ENCODE results near the gene TRAP1.
A peak's percentile ranks its signal among the peaks of the same experiment; 100 is the strongest.

The TRAP1 gene

GRCh38 chr16:3694051-3694450 lies 23.3 kb downstream of the TRAP1 start:
- Histone ChIP-seq H3K4me3 (ENCODE audit: low read length) (no peak overlapping the region), H4K8ac (ENCODE audit: low read depth, low read length) (no peak overlapping the region), H3K9ac (ENCODE audit: low read length) (no peak overlapping the region), H3K4me1 (ENCODE audit: control insufficient read depth, low read depth, low read length) (peaks cover 3% of the 10 kb centered on the region), H2AK5ac (ENCODE audit: low read length) (no peak overlapping the region), H3K79me1 (ENCODE audit: low read length) (peaks cover 16% of the 10 kb centered on the region), H3K36me3 (ENCODE audit: control insufficient read depth, insufficient read depth, low read length) (peaks cover 3% of the 10 kb centered on the region), H3K23ac (ENCODE audit: low read length) (no peak overlapping the region), H4K5ac (ENCODE audit: low read length) (no peak overlapping the region), H3K56ac (ENCODE audit: low read length) (no peak overlapping the region), H2BK120ac (ENCODE audit: low read depth, low read length) (no peak overlapping the region), H2BK5ac (ENCODE audit: low read length) (no peak overlapping the region), H3K27me3 (ENCODE audit: insufficient read depth, low read length, poor library complexity) (no peaks in the 10 kb centered on the region), H3K4ac (ENCODE audit: low read depth, low read length) (no peak overlapping the region), H3K79me2 (ENCODE audit: control insufficient read depth, insufficient read depth, low read length) (peaks cover 10% of the 10 kb centered on the region), H3K4me2 (ENCODE audit: low read length) (no peak overlapping the region), H3K18ac (ENCODE audit: low read length) (no peak overlapping the region), H3K27ac (ENCODE audit: low read depth, low read length) (no peak overlapping the region), H2BK15ac (replicated peaks; ENCODE audit: low read depth) (no peak overlapping the region)
- WGBS (ENCODE audit: extremely low coverage, insufficient coverage, low lambda C conversion rate): no CpG with 5 or more reads among the region's 9 CpGs
- DNase-seq: no peak

- Histone ChIP-seq H4K8ac (ENCODE audit: low read depth, low read length) (no peak overlapping the region), H3K56ac (ENCODE audit: low read length) (no peak overlapping the region), H3K4me1 (ENCODE audit: control insufficient read depth, low read depth, low read length) (peaks cover 3% of the 10 kb centered on the region), H3K4me2 (ENCODE audit: low read length) (no peak overlapping the region), H2BK120ac (ENCODE audit: low read depth, low read length) (no peak overlapping the region), H3K79me1 (ENCODE audit: low read length) (peaks cover 14% of the 10 kb centered on the region), H3K4ac (ENCODE audit: low read depth, low read length) (no peak overlapping the region), H3K79me2 (ENCODE audit: control insufficient read depth, insufficient read depth, low read length) (peaks cover 10% of the 10 kb centered on the region), H3K27me3 (ENCODE audit: insufficient read depth, low read length, poor library complexity) (no peaks in the 10 kb centered on the region), H3K23ac (ENCODE audit: low read length) (peak overlapping the region; percentile 50), H3K4me3 (ENCODE audit: low read length) (no peak overlapping the region), H3K18ac (ENCODE audit: low read length) (no peak overlapping the region), H3K36me3 (ENCODE audit: control insufficient read depth, insufficient read depth, low read length) (peaks cover 3% of the 10 kb centered on the region), H2BK15ac (replicated peaks; ENCODE audit: low read depth) (no peak overlapping the region), H3K27ac (ENCODE audit: low read depth, low read length) (no peak overlapping the region), H3K9ac (ENCODE audit: low read length) (no peak overlapping the region), H4K5ac (ENCODE audit: low read length) (no peak overlapping the region), H2AK5ac (ENCODE audit: low read length) (no peak overlapping the region), H2BK5ac (ENCODE audit: low read length) (no peak overlapping the region)
- no CpG with 5 or more reads among the region's 12 CpGs for WGBS (ENCODE audit: extremely low coverage, insufficient coverage, low lambda C conversion rate)
- no peak for DNase-seq
These were observed 25.6 kb downstream of the TRAP1 start for GRCh38 chr16:3691761-3692160.

GRCh38 chr16:3690980-3691720 lies 26.2 kb downstream of the TRAP1 start:
- Histone ChIP-seq H3K9ac (ENCODE audit: low read length) (no peak overlapping the region), H3K79me2 (ENCODE audit: control insufficient read depth, insufficient read depth, low read length) (peaks cover 8% of the 10 kb centered on the region), H3K4ac (ENCODE audit: low read depth, low read length) (no peak overlapping the region), H3K56ac (ENCODE audit: low read length) (no peak overlapping the region), H3K4me1 (ENCODE audit: control insufficient read depth, low read depth, low read length) (peaks cover 3% of the 10 kb centered on the region), H4K8ac (ENCODE audit: low read depth, low read length) (no peak overlapping the region), H3K27me3 (ENCODE audit: insufficient read depth, low read length, poor library complexity) (no peaks in the 10 kb centered on the region), H3K79me1 (ENCODE audit: low read length) (peaks cover 13% of the 10 kb centered on the region), H3K4me2 (ENCODE audit: low read length) (no peak overlapping the region), H4K5ac (ENCODE audit: low read length) (no peak overlapping the region), H2BK5ac (ENCODE audit: low read length) (no peak overlapping the region), H3K4me3 (ENCODE audit: low read length) (no peak overlapping the region), H3K23ac (ENCODE audit: low read length) (no peak overlapping the region), H3K27ac (ENCODE audit: low read depth, low read length) (no peak overlapping the region), H3K36me3 (ENCODE audit: control insufficient read depth, insufficient read depth, low read length) (peaks cover 3% of the 10 kb centered on the region), H2AK5ac (ENCODE audit: low read length) (no peak overlapping the region), H2BK120ac (ENCODE audit: low read depth, low read length) (no peak overlapping the region), H3K18ac (ENCODE audit: low read length) (no peak overlapping the region), H2BK15ac (replicated peaks; ENCODE audit: low read depth) (no peak overlapping the region)
- peak; percentile 4 for DNase-seq
- WGBS (ENCODE audit: extremely low coverage, insufficient coverage, low lambda C conversion rate): no CpG with 5 or more reads among the region's 19 CpGs

- Histone ChIP-seq H2BK5ac (ENCODE audit: low read length) (no peak overlapping the region), H2AK5ac (ENCODE audit: low read length) (no peak overlapping the region), H3K9ac (ENCODE audit: low read length) (peak overlapping the region; percentile 26), H3K56ac (ENCODE audit: low read length) (peak overlapping the region; percentile 76), H3K27me3 (ENCODE audit: insufficient read depth, low read length, poor library complexity) (no peaks in the 10 kb centered on the region), H3K18ac (ENCODE audit: low read length) (no peak overlapping the region), H3K79me2 (ENCODE audit: control insufficient read depth, insufficient read depth, low read length) (peaks cover 2% of the 10 kb centered on the region), H2BK120ac (ENCODE audit: low read depth, low read length) (no peak overlapping the region), H3K27ac (ENCODE audit: low read depth, low read length) (no peak overlapping the region), H2BK15ac (replicated peaks; ENCODE audit: low read depth) (no peak overlapping the region), H3K36me3 (ENCODE audit: control insufficient read depth, insufficient read depth, low read length) (peaks cover 7% of the 10 kb centered on the region), H3K4me2 (ENCODE audit: low read length) (no peak overlapping the region), H4K5ac (ENCODE audit: low read length) (no peak overlapping the region), H3K79me1 (ENCODE audit: low read length) (peaks cover 7% of the 10 kb centered on the region), H3K4ac (ENCODE audit: low read depth, low read length) (no peak overlapping the region), H4K8ac (ENCODE audit: low read depth, low read length) (no peak overlapping the region), H3K23ac (ENCODE audit: low read length) (no peak overlapping the region), H3K4me3 (ENCODE audit: low read length) (no peak overlapping the region), H3K4me1 (ENCODE audit: control insufficient read depth, low read depth, low read length) (peaks cover 3% of the 10 kb centered on the region)
- no CpG with 5 or more reads among the region's 18 CpGs for WGBS (ENCODE audit: extremely low coverage, insufficient coverage, low lambda C conversion rate)
- DNase-seq: peak; percentile 91
These were observed 26.8 kb downstream of the TRAP1 start for GRCh38 chr16:3690470-3690928.

- H2BK5ac ChIP-seq (ENCODE audit: low read length): no peak overlapping the region
- WGBS (ENCODE audit: extremely low coverage, insufficient coverage, low lambda C conversion rate): no CpG with 5 or more reads among the region's 7 CpGs
- H3K23ac ChIP-seq (ENCODE audit: low read length): no peak overlapping the region
- no peak for DNase-seq
- H3K27me3 ChIP-seq (ENCODE audit: insufficient read depth, low read length, poor library complexity): no peaks in the 10 kb centered on the region
- no peak overlapping the region for H3K27ac ChIP-seq (ENCODE audit: low read depth, low read length)
- H3K4me2 ChIP-seq (ENCODE audit: low read length): no peak overlapping the region
- H3K79me1 ChIP-seq (ENCODE audit: low read length): peaks cover 4% of the 10 kb centered on the region
- no peak overlapping the region for H3K4ac ChIP-seq (ENCODE audit: low read depth, low read length)
- no peak overlapping the region for H3K9ac ChIP-seq (ENCODE audit: low read length)
- H2AK5ac ChIP-seq (ENCODE audit: low read length): no peak overlapping the region
- no peak overlapping the region for H2BK15ac ChIP-seq (replicated peaks; ENCODE audit: low read depth)
- no peak overlapping the region for H2BK120ac ChIP-seq (ENCODE audit: low read depth, low read length)
- no peak overlapping the region for H3K18ac ChIP-seq (ENCODE audit: low read length)
- H3K4me1 ChIP-seq (ENCODE audit: control insufficient read depth, low read depth, low read length): peaks cover 3% of the 10 kb centered on the region
- H4K5ac ChIP-seq (ENCODE audit: low read length): no peak overlapping the region
- H3K79me2 ChIP-seq (ENCODE audit: control insufficient read depth, insufficient read depth, low read length): peaks cover 2% of the 10 kb centered on the region
- no peak overlapping the region for H3K4me3 ChIP-seq (ENCODE audit: low read length)
- peaks cover 12% of the 10 kb centered on the region for H3K36me3 ChIP-seq (ENCODE audit: control insufficient read depth, insufficient read depth, low read length)
- no peak overlapping the region for H4K8ac ChIP-seq (ENCODE audit: low read depth, low read length)
- no peak overlapping the region for H3K56ac ChIP-seq (ENCODE audit: low read length)
These were observed 27.6 kb downstream of the TRAP1 start for GRCh38 chr16:3689731-3690130.

GRCh38 chr16:3687792-3688191 lies 29.5 kb downstream of the TRAP1 start:
- peaks cover 12% of the 10 kb centered on the region for H3K36me3 ChIP-seq (ENCODE audit: control insufficient read depth, insufficient read depth, low read length)
- H4K5ac ChIP-seq (ENCODE audit: low read length): no peak overlapping the region
- no peak overlapping the region for H2BK120ac ChIP-seq (ENCODE audit: low read depth, low read length)
- H3K4me2 ChIP-seq (ENCODE audit: low read length): no peak overlapping the region
- no peaks in the 10 kb centered on the region for H3K79me2 ChIP-seq (ENCODE audit: control insufficient read depth, insufficient read depth, low read length)
- H4K8ac ChIP-seq (ENCODE audit: low read depth, low read length): no peak overlapping the region
- no peak overlapping the region for H3K18ac ChIP-seq (ENCODE audit: low read length)
- no peak overlapping the region for H3K9ac ChIP-seq (ENCODE audit: low read length)
- H3K4me1 ChIP-seq (ENCODE audit: control insufficient read depth, low read depth, low read length): peaks cover 3% of the 10 kb centered on the region
- H3K4me3 ChIP-seq (ENCODE audit: low read length): no peak overlapping the region
- DNase-seq: no peak
- H3K27me3 ChIP-seq (ENCODE audit: insufficient read depth, low read length, poor library complexity): no peaks in the 10 kb centered on the region
- H2AK5ac ChIP-seq (ENCODE audit: low read length): no peak overlapping the region
- H3K56ac ChIP-seq (ENCODE audit: low read length): no peak overlapping the region
- peaks cover 4% of the 10 kb centered on the region for H3K79me1 ChIP-seq (ENCODE audit: low read length)
- no peak overlapping the region for H3K27ac ChIP-seq (ENCODE audit: low read depth, low read length)
- H3K23ac ChIP-seq (ENCODE audit: low read length): no peak overlapping the region
- WGBS (ENCODE audit: extremely low coverage, insufficient coverage, low lambda C conversion rate): no CpG with 5 or more reads among the region's 9 CpGs
- no peak overlapping the region for H3K4ac ChIP-seq (ENCODE audit: low read depth, low read length)
- no peak overlapping the region for H2BK5ac ChIP-seq (ENCODE audit: low read length)
- no peak overlapping the region for H2BK15ac ChIP-seq (replicated peaks; ENCODE audit: low read depth)
